Thoracic aorta (tissue), 2 donors: ENCODE measurements around the gene CERS5. TPM values are rescaled to one million over a fixed set of nuclear protein-coding genes. Genes with fewer than 3 reads are reported as not detected.

Experiments used
- ATAC-seq: fragments of 150-250 bp; one replicate; pipeline ENCODE4 v1.8.0; 2017; ENCODE audit warnings: low read depth; ENCODE audit not compliant: insufficient number of reproducible peaks, low FRiP score
- DNase-seq: peaks from one replicate; pipeline ENCODE4 v3.0.0-alpha.2; 2020; ENCODE audit warnings: low spot score
- H3K27ac ChIP-seq, 2 donors: fragments of 200-600 bp; sonication (generic); 1 replicate in 1 of 2; 2 replicates in 1 of 2; pipeline ENCODE4 v1.5.1; 2016; ENCODE audit warnings: mild to moderate bottlenecking in 2 of 2, moderate library complexity in 2 of 2
- H3K27me3 ChIP-seq: fragments of 200-600 bp; sonication (generic); replicated peaks from 2 replicates; pipeline ENCODE4 v1.6.0; 2016; ENCODE audit warnings: mild to moderate bottlenecking; ENCODE audit not compliant: insufficient read depth
- H3K36me3 ChIP-seq: fragments of 200-600 bp; sonication (generic); one replicate; pipeline ENCODE4 v1.5.1; 2016
- H3K4me1 ChIP-seq, 2 donors: fragments of 200-600 bp; sonication (generic); 1 replicate in 1 of 2; 2 replicates in 1 of 2; pipeline versions ENCODE4 v1.5.1 to v1.6.0; 2016; ENCODE audit warnings: low read depth in 2 of 2, mild to moderate bottlenecking in 1 of 2; ENCODE audit not compliant: control insufficient read depth in 1 of 2
- H3K4me3 ChIP-seq: fragments of 200-600 bp; sonication (generic); 2 replicates; pipeline ENCODE4 v1.5.1; 2016; ENCODE audit warnings: mild to moderate bottlenecking
- H3K9me3 ChIP-seq: fragments of 200-600 bp; sonication (generic); 2 replicates; pipeline ENCODE4 v1.5.1; 2016
- total RNA-seq, 2 donors: library from RNA; depleted of rRNA; stranded (reverse); fragments of >200 nt; gene quantifications; one replicate each; pipeline versions ENCODE4 v1.1.0 to v1.2.3, GENCODE V29; 2016
- TF ChIP-seq, protein P1 (sequence below): fragments of 200-600 bp; sonication (generic); IDR thresholded peaks from one replicate; pipeline ENCODE4 v1.5.1; 2019; ENCODE audit warnings: antibody characterized with exemption

Gene CERS5
- total RNA-seq, 2 donors from 2014 or later: 34.6 to 73.5 TPM

DNA sequence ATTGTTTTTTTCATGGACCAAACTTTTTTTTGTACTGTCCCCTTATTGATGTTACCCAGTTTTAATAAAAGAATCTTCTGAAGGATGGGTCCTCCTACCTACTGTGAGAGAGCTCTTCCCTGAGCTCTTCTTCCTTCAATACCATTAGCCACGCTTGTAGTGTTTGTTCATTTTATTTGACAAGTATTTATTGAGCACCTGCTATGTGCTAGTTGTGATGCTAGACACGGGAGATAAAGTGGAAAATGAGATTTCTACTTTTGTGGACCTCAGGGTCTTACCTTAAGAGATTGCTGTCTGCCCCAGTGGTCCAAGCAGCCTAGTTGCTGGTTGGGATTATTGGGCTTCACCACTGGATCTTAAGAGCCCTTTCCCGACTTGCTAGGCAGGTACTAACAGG is 66.6 kb downstream of the CERS5 start:
- Histone ChIP-seq H3K4me1 (peaks cover 8 to 16% of the 10 kb centered on the region in 2 donors), H3K9me3 (no peaks in the 10 kb centered on the region), H3K4me3 (no peak overlapping the region), H3K27ac (no peak overlapping the region), H3K27me3 (no peaks in the 10 kb centered on the region), H3K36me3 (peaks cover 39% of the 10 kb centered on the region)
- no peak for DNase-seq
- TF ChIP-seq, protein P1, sequence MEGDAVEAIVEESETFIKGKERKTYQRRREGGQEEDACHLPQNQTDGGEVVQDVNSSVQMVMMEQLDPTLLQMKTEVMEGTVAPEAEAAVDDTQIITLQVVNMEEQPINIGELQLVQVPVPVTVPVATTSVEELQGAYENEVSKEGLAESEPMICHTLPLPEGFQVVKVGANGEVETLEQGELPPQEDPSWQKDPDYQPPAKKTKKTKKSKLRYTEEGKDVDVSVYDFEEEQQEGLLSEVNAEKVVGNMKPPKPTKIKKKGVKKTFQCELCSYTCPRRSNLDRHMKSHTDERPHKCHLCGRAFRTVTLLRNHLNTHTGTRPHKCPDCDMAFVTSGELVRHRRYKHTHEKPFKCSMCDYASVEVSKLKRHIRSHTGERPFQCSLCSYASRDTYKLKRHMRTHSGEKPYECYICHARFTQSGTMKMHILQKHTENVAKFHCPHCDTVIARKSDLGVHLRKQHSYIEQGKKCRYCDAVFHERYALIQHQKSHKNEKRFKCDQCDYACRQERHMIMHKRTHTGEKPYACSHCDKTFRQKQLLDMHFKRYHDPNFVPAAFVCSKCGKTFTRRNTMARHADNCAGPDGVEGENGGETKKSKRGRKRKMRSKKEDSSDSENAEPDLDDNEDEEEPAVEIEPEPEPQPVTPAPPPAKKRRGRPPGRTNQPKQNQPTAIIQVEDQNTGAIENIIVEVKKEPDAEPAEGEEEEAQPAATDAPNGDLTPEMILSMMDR: no peak
- no peak for ATAC-seq

DNA sequence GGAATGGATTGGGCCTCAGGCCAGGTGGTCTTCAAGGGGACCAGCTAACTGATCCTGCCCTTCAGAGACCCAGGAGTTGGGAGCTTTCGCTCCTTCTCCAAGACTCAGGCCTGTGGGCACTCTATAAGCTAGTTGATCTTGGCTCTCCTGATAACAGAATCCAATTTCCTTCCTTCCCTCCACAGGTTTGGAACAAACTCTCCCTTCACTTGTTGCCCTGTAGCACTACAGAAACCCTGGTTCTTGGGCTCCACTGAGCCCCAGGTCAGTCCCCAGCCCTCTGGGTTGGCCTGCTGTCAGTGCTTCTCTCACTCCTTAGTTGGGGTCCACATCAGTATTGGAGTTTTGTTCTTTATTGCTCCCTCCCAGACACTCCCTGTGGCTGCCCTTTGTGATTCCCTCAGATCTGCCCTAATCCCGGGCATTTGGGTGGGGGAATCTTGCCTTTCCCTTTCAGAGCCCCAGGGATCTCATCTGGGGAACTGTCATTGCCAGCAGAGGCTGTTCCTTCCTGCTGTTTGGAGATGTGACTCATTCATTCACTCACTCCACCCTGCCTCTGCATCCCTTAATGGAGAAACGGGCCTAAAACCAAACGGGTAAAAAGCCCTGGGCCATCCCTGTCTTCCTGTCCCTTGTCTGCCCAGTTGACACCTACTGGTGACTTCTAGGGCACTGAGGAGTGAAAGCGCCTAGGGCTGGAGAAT is 67.7 kb downstream of the CERS5 start:
- Histone ChIP-seq H3K36me3 (peaks cover 50% of the 10 kb centered on the region), H3K4me1 (peaks cover 8 to 13% of the 10 kb centered on the region in 2 donors), H3K27me3 (no peaks in the 10 kb centered on the region), H3K27ac (no peak overlapping the region), H3K9me3 (no peaks in the 10 kb centered on the region), H3K4me3 (no peak overlapping the region)
- TF ChIP-seq, protein P1: no peak
- DNase-seq (no peak), ATAC-seq (no peak)

DNA sequence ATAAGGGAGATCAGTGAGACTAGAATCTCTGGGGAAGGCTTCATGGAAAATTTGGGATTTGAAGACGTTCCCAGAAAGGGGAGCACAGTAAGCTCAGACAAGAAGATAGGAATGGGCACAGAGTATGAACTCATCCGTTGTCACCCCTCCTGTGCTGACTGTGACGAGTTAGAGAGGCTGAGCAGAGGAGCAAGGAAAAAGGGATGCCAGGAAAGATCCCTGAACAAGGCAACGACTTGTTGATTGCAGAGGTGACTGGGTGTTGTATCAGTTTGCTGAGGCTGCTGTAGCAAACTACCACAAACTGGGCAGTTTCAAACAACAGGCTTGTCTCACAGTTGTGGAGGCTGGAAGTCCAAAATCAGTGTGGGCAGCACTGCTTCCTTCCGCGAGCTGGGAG is 69.2 kb downstream of the CERS5 start:
- Histone ChIP-seq H3K4me3 (no peak overlapping the region), H3K36me3 (peaks cover 63% of the 10 kb centered on the region), H3K9me3 (no peaks in the 10 kb centered on the region), H3K27me3 (no peaks in the 10 kb centered on the region), H3K4me1 (no peaks in the 10 kb centered on the region), H3K27ac (no peak overlapping the region)
- no peak for DNase-seq
- TF ChIP-seq, protein P1: no peak
- ATAC-seq: no peak

DNA sequence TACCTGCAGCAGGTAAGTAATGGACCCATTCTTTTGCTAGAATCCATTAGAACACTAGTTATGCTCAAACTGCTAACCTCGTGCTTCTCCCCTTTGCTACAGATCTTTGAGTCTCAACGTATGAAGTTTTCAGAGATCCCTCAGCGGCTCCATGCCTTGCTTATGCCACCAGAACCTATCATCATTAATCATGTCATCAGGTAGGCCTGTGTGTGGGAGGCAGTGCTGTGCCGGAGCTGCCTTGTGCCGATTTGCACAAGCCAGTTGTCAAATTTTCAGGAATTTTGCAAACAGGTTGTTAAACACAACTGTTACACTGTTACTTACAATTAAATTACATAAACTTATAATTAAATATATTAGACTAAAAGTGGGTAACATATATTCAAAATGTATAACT is 76.8 kb downstream of the CERS5 start:
- Histone ChIP-seq H3K27ac (no peak overlapping the region), H3K27me3 (no peaks in the 10 kb centered on the region), H3K4me1 (peaks cover 0 to 28% of the 10 kb centered on the region in 2 donors), H3K9me3 (no peaks in the 10 kb centered on the region), H3K36me3 (peaks cover 65% of the 10 kb centered on the region), H3K4me3 (no peak overlapping the region)
- TF ChIP-seq, protein P1: no peak
- no peak for ATAC-seq
- no peak for DNase-seq

DNA sequence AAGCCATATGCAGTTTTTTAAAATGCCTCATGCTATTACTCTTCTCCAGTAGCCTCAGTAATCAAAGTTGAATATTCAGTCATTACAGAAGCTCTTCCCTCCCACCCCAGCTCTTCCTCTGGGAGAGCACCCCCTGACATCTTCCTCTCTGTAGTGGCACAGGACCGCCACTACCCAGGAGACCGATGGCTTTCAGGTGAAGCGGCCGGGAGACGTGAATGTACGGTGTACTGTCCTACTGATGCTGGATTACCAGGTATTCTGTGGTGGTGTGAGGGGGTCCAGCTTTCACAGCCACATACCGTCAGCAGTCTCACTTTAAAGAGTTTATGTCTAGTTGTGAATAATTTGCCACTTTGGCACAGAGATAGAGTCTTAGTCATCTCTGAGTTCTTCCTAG is 77.4 kb downstream of the CERS5 start:
- TF ChIP-seq, protein P1: no peak
- H3K9me3 ChIP-seq: no peaks in the 10 kb centered on the region
- peaks cover 58% of the 10 kb centered on the region for H3K36me3 ChIP-seq
- no peak overlapping the region for H3K4me3 ChIP-seq
- peaks cover 0 to 28% of the 10 kb centered on the region in 2 donors for H3K4me1 ChIP-seq
- no peaks in the 10 kb centered on the region for H3K27me3 ChIP-seq
- DNase-seq (no peak), ATAC-seq (no peak)
- H3K27ac ChIP-seq: no peak overlapping the region
